Activated CD8-positive, alpha-beta T cell treated with anti-CD3 and anti-CD28 coated beads for 36 hours (primary cell): ENCODE measurements around the gene TSGA10IP. TPM values are rescaled to one million over a fixed set of nuclear protein-coding genes. Genes with fewer than 3 reads are reported as not detected.
"Not testable (repeated sequence)": the region's sequence is repeated elsewhere in the genome, so short reads cannot be mapped to it uniquely, and the experiment has no call there.

Source experiments
- ATAC-seq: fragments of 200-7000 bp; cut with Tn5 transposase; one replicate; pipeline ENCODE4 v1.10.0; 2021; ENCODE audit warnings: mild to moderate bottlenecking, moderate library complexity
- CTCF ChIA-PET: fragments of 350-600 bp; sonication (Branson Sonifier 250); formaldehyde crosslinking; loops from one replicate; lab custom pipeline; 2021; ENCODE audit warnings: antibody characterized with exemption; lab: Charles Lee
- POLR2A ChIA-PET: fragments of 350-600 bp; sonication (Branson Sonifier 250); formaldehyde crosslinking; loops from one replicate; lab custom pipeline; 2021; ENCODE audit warnings: antibody characterized with exemption; lab: Charles Lee
- DNase-seq: peaks from one replicate; pipeline ENCODE4 v3.0.0-alpha.2; 2020
- H3K27ac Mint-ChIP-seq: one replicate; pipeline ENCODE4 v1.8.0; 2021; ENCODE audit warnings: mild to moderate bottlenecking, mixed read lengths
- H3K27me3 Mint-ChIP-seq: one replicate; pipeline ENCODE4 v1.8.0; 2021; ENCODE audit warnings: mixed read lengths
- H3K36me3 Mint-ChIP-seq: one replicate; pipeline ENCODE4 v1.8.0; 2021; ENCODE audit warnings: low read depth, mixed read lengths
- H3K4me1 Mint-ChIP-seq: one replicate; pipeline ENCODE4 v1.8.0; 2021; ENCODE audit warnings: low read depth, mixed read lengths
- H3K4me3 Mint-ChIP-seq: one replicate; pipeline ENCODE4 v1.8.0; 2021; ENCODE audit warnings: mild to moderate bottlenecking, moderate library complexity, mixed read lengths
- H3K9me3 Mint-ChIP-seq: one replicate; pipeline ENCODE4 v1.8.0; 2021; ENCODE audit warnings: mixed read lengths
- CTCF ChIP-seq: fragments of 200-600 bp; IDR thresholded peaks from one replicate; pipeline ENCODE4 v1.8.0; 2022; ENCODE audit warnings: antibody characterized with exemption, mild to moderate bottlenecking
- intact Hi-C: fragments of 100-400 bp; cut with micrococcal nuclease; formaldehyde crosslinking; loops from one replicate; pipeline ENCODE4 v1.10.0; 2022
- total RNA-seq, 2 experiments: library from RNA; stranded (reverse); gene quantifications; one replicate each; pipeline ENCODE4 v1.2.3, GENCODE V29; 2021

Gene TSGA10IP
- total RNA-seq, 2 experiments from 2014 or later = not detected

GRCh38 chr11:65945941-65946558 is 770 bp downstream of the TSGA10IP start:
- H3K4me3 Mint-ChIP-seq = no peak overlapping the region
- H3K4me1 Mint-ChIP-seq = peaks cover 3% of the 10 kb centered on the region
- TF ChIP-seq CTCF = no peak
- no peak overlapping the region for H3K27ac Mint-ChIP-seq
- ChIA-PET POLR2A (interaction anchor here (1.2 kb wide), 1 partner anchor 8 kb away, joined by 3 read pairs; no protein-coding TSS in a partner anchor), CTCF (interaction anchor here (1.7 to 2.6 kb wide), 2 partner anchors 14 to 167 kb away, joined by 3 to 9 read pairs; no protein-coding TSS in a partner anchor)
- H3K9me3 Mint-ChIP-seq = no peaks in the 10 kb centered on the region
- H3K27me3 Mint-ChIP-seq = no peaks in the 10 kb centered on the region
- no peaks in the 10 kb centered on the region for H3K36me3 Mint-ChIP-seq
- intact Hi-C loops = no loop called here
- ATAC-seq (no peak), DNase-seq (no peak)

- no peaks in the 10 kb centered on the region for H3K27me3 Mint-ChIP-seq
- TF ChIP-seq CTCF = no peak
- H3K36me3 Mint-ChIP-seq = no peaks in the 10 kb centered on the region
- intact Hi-C loops = no loop called here
- ChIA-PET POLR2A (interaction anchor here (1.2 kb wide), 1 partner anchor 9 kb away, joined by 3 read pairs; no protein-coding TSS in a partner anchor), CTCF (interaction anchor here (1.7 to 2.6 kb wide), 2 partner anchors 14 to 167 kb away, joined by 3 to 9 read pairs; no protein-coding TSS in a partner anchor)
- H3K9me3 Mint-ChIP-seq = no peaks in the 10 kb centered on the region
- DNase-seq (no peak), ATAC-seq (no peak)
- H3K4me1 Mint-ChIP-seq = no peaks in the 10 kb centered on the region
- no peak overlapping the region for H3K4me3 Mint-ChIP-seq
- no peak overlapping the region for H3K27ac Mint-ChIP-seq
These were observed 1.4 kb downstream of the TSGA10IP start for GRCh38 chr11:65946655-65947054.

GRCh38 chr11:65947133-65947532 is 1.9 kb downstream of the TSGA10IP start:
- DNase-seq = no peak
- Mint-ChIP-seq H3K27ac (no peak overlapping the region), H3K4me1 (no peaks in the 10 kb centered on the region), H3K4me3 (no peak overlapping the region), H3K9me3 (no peaks in the 10 kb centered on the region), H3K27me3 (no peaks in the 10 kb centered on the region), H3K36me3 (no peaks in the 10 kb centered on the region)
- ChIA-PET POLR2A (interaction anchor here (1.2 kb wide), 1 partner anchor 9 kb away, joined by 3 read pairs; no protein-coding TSS in a partner anchor), CTCF (interaction anchor here (1.2 to 2.6 kb wide), 2 partner anchors 15 to 61 kb away, joined by 3 to 9 read pairs; no protein-coding TSS in a partner anchor)
- TF ChIP-seq CTCF = no peak
- ATAC-seq = no peak
- intact Hi-C loops = no loop called here

GRCh38 chr11:65947603-65948125 is 2.4 kb downstream of the TSGA10IP start:
- Mint-ChIP-seq H3K9me3 (no peaks in the 10 kb centered on the region), H3K36me3 (no peaks in the 10 kb centered on the region), H3K27ac (no peak overlapping the region), H3K27me3 (no peaks in the 10 kb centered on the region), H3K4me3 (no peak overlapping the region), H3K4me1 (no peaks in the 10 kb centered on the region)
- ChIA-PET CTCF (interaction anchor here (1.2 to 2.6 kb wide), 2 partner anchors 15 to 62 kb away, joined by 3 to 9 read pairs; no protein-coding TSS in a partner anchor), POLR2A (no interaction called here)
- TF ChIP-seq CTCF = no peak
- intact Hi-C loops = no loop called here
- DNase-seq (no peak), ATAC-seq (no peak)

- H3K4me1 Mint-ChIP-seq, H3K27ac Mint-ChIP-seq, H3K4me3 Mint-ChIP-seq, H3K36me3 Mint-ChIP-seq, intact Hi-C loops, DNase-seq, POLR2A ChIA-PET, CTCF ChIA-PET, H3K9me3 Mint-ChIP-seq, H3K27me3 Mint-ChIP-seq, ATAC-seq: not testable (repeated sequence)
These were observed 5.4 kb downstream of the TSGA10IP start for GRCh38 chr11:65950711-65951110.

- CTCF ChIA-PET, ATAC-seq, H3K4me1 Mint-ChIP-seq, DNase-seq, H3K9me3 Mint-ChIP-seq, intact Hi-C loops, H3K36me3 Mint-ChIP-seq, H3K27ac Mint-ChIP-seq, H3K27me3 Mint-ChIP-seq, H3K4me3 Mint-ChIP-seq: not testable (repeated sequence)
- POLR2A ChIA-PET = interaction anchor here (0.7 to 0.9 kb wide), 2 partner anchors 75 to 90 kb away, joined by 3 to 4 read pairs; no protein-coding TSS in a partner anchor
These were observed 6.4 kb downstream of the TSGA10IP start for GRCh38 chr11:65951641-65952040.
